ENCODE measurements around the gene TBC1D16. TPM values are rescaled to one million over a fixed set of nuclear protein-coding genes. Genes with fewer than 3 reads are reported as not detected.
A peak's percentile ranks its signal among the peaks of the same experiment; 100 is the strongest.

Gene TBC1D16
- total and polyA plus RNA-seq, 8 donors = 4.9 to 31.4 (median 19.7) TPM

DNA sequence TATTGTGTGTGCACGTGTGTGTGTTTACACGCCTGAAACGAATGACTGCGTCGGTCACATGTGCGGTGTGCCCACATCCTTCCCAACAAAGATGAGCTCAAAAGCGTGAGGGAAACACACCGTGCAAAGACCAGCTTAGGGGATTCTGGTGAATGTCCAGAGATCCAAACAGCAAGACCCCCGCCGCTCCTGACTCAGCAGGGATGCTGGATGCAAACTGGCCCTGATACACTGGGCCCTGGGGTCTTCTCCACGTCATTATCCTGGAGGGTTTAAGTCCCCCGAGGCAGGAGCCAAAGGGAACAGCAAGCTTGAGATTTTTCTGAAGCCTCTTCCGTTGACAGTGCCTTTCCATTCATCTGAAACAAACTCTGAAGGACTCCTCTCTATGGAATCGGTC, 59.2 kb downstream of the TBC1D16 start:
- intact Hi-C loops (cut with DNase I) = no loop called here
- no peak overlapping the region for H3K4me3 ChIP-seq
- TF ChIP-seq, protein P1, sequence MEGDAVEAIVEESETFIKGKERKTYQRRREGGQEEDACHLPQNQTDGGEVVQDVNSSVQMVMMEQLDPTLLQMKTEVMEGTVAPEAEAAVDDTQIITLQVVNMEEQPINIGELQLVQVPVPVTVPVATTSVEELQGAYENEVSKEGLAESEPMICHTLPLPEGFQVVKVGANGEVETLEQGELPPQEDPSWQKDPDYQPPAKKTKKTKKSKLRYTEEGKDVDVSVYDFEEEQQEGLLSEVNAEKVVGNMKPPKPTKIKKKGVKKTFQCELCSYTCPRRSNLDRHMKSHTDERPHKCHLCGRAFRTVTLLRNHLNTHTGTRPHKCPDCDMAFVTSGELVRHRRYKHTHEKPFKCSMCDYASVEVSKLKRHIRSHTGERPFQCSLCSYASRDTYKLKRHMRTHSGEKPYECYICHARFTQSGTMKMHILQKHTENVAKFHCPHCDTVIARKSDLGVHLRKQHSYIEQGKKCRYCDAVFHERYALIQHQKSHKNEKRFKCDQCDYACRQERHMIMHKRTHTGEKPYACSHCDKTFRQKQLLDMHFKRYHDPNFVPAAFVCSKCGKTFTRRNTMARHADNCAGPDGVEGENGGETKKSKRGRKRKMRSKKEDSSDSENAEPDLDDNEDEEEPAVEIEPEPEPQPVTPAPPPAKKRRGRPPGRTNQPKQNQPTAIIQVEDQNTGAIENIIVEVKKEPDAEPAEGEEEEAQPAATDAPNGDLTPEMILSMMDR (IDR thresholded peaks at IDR 0.05) = no peak
- H3K4me1 ChIP-seq = peaks cover 0 to 4% (median 4%) of the 10 kb centered on the region in 3 donors
- no peak overlapping the region for H3K27ac ChIP-seq
- FAIRE-seq (no peak), DNase-seq (peak in 2 of 6 donors; percentile 20 to 45), ATAC-seq (no peak)
- no peaks in the 10 kb centered on the region for H3K9me3 ChIP-seq
- H3K27me3 ChIP-seq = no peaks in the 10 kb centered on the region
- peaks cover 0 to 5% (median 0%) of the 10 kb centered on the region in 3 donors for H3K36me3 ChIP-seq
- WGBS, 2 donors = 95% methylated on average over 14 of the region's 14 CpGs

DNA sequence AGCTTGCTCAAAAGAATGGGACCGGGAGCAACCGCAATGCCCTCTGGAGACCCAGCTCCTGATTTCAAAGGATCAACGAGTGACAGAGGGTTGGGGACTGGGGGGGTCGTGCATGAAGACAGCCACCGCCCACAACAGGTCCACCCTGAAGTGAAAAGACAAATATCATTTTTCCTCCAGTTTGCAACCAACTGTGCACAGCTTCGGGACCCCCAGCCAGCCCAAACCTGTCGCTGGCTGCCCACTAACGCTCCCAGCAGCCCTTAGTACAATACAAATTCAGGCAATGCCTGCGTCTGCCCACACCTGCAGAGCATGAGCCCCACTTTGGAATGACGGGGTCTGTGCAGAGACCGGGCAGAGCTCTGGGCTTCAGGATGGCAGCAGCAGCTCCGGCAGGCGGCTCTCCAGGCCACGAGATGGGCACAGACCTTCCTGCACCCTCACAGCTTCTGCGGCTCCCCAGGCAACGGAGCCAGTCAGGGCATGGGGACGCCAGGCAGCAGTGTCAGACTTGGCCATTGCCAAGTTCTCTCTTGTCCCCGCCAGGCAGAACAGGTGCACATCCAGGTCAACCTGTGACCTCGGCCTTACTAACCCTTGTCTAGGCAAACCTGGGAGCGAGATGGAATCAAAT, 60.1 kb downstream of the TBC1D16 start:
- H3K27ac ChIP-seq = peak overlapping the region in 1 of 4 donors; percentile 42
- FAIRE-seq (no peak), ATAC-seq (no peak), DNase-seq (peak in 2 of 6 donors; percentile 44 to 48)
- TF ChIP-seq, protein P1 (IDR thresholded peaks at IDR 0.05) = no peak
- WGBS, 2 donors = 88 to 90% methylated on average over 20 of the region's 20 CpGs
- intact Hi-C loops (cut with DNase I) = no loop called here
- H3K9me3 ChIP-seq = no peaks in the 10 kb centered on the region
- no peak overlapping the region for H3K4me3 ChIP-seq
- no peaks in the 10 kb centered on the region for H3K27me3 ChIP-seq
- H3K4me1 ChIP-seq = peaks cover 0 to 4% (median 4%) of the 10 kb centered on the region in 3 donors
- H3K36me3 ChIP-seq = peaks cover 0 to 5% (median 0%) of the 10 kb centered on the region in 3 donors

DNA sequence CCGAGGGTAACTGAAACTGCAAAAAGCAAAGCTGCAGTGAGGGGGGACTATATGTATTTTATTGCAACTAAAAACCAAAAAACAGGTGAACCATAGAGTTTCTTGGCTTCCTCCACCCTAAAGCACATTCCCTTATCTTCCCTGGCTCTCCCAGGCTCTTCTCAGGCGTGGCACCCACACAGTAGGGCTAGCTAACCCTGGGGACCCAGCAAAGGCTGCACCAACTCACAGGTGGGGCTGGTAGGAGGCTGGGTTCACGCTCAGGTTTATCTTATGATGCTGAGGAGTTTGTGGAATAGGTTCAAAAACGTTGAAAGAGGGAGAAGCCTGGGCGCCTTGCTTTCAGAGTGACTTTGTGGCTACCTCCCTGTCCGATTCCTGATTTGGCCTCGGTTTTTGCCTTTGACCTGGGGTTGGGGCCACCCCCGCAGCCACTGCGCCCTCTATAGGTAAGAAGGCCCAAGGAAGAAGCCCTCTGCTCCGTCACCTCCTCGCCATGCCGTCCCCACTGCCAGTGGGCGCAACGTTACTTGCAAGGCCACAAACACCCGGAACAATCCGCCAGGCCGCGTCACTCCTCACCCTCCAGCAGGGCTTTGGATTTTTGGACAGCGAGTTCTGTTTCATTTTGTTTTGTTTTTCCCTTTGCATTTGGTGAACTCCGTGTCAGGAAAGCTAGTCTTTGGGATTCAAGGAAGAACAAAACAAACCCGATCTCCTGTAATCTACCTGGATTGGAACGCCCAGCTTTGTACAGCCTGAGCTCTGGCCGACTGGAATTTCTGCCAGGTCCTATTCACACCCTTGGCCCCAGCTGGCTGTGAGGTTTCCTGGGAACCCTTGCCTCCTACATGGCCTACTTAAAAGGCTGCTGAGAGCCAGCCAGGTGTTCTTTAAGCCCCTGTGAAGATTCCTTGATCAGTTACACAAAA, 60.8 kb downstream of the TBC1D16 start:
- peak in 4 of 6 donors; percentile 54 to 78 (median 62) for DNase-seq
- Histone ChIP-seq H3K27ac (peak overlapping the region in 1 of 4 donors; percentile 42), H3K4me1 (peaks cover 0 to 4% (median 4%) of the 10 kb centered on the region in 3 donors), H3K27me3 (no peaks in the 10 kb centered on the region), H3K9me3 (no peaks in the 10 kb centered on the region), H3K36me3 (peaks cover 0 to 5% (median 0%) of the 10 kb centered on the region in 3 donors), H3K4me3 (no peak overlapping the region)
- TF ChIP-seq, protein P1 (IDR thresholded peaks at IDR 0.05) = no peak
- intact Hi-C loops (cut with DNase I) = no loop called here
- WGBS, 2 donors = 48 to 57% methylated on average over 23 of the region's 23 CpGs
- FAIRE-seq = no peak
- ATAC-seq = peak; percentile 57 to 79 (median 72)

DNA sequence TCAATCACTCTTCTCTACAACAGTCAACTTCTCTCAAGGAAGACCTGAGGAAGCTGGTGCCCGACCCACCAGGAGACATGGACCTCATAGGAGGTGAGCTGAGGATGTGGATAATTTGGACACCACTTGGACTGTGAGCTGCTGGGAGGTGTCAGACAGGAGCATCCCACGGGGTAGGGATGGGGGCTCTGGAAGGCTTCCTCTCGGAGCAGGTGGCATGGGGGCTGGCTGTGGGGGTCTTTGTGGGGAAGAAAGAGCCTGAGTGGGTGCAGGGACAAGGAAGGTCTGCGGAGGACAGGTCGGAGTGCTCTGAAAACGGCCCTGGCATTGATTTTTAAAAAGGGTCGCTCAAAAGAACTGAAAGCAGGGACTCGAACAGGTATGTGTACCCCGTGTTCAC, 64.0 kb downstream of the TBC1D16 start:
- no peak overlapping the region for H3K27ac ChIP-seq
- intact Hi-C loops (cut with DNase I) = no loop called here
- H3K4me3 ChIP-seq = no peak overlapping the region
- DNase-seq (peak in 3 of 6 donors; percentile 4 to 20 (median 8)), ATAC-seq (no peak), FAIRE-seq (no peak)
- no peaks in the 10 kb centered on the region for H3K27me3 ChIP-seq
- 85 to 91% methylated on average over 9 of the region's 9 CpGs for WGBS, 2 donors
- H3K36me3 ChIP-seq = peaks cover 0 to 5% (median 0%) of the 10 kb centered on the region in 3 donors
- peaks cover 0 to 4% (median 4%) of the 10 kb centered on the region in 3 donors for H3K4me1 ChIP-seq
- H3K9me3 ChIP-seq = no peaks in the 10 kb centered on the region
- TF ChIP-seq, protein P1 (IDR thresholded peaks at IDR 0.05) = no peak

Measured in pancreas (tissue), 10 donors.